Peyer's patch (tissue), 4 donors: ENCODE data around the gene LDB1. TPM values are rescaled to one million over a fixed set of nuclear protein-coding genes. Genes with fewer than 3 reads are reported as not detected.

Experiments
- DNase-seq, 3 donors: peaks; one replicate each; pipeline ENCODE4 v3.0.0-alpha.2; 2017 to 2019
- H3K27ac ChIP-seq, 4 donors: fragments of 200-600 bp; sonication (generic); one replicate each; pipeline ENCODE4 v1.5.1; 2016 to 2019
- H3K27me3 ChIP-seq, 2 donors: fragments of 200-600 bp; sonication (generic); one replicate each; pipeline ENCODE4 v1.5.1; 2019
- H3K36me3 ChIP-seq, 3 donors: fragments of 200-600 bp; sonication (generic); one replicate each; pipeline ENCODE4 v1.5.1; 2016 to 2019
- H3K4me1 ChIP-seq, 4 donors: fragments of 200-600 bp; sonication (generic); one replicate each; pipeline ENCODE4 v1.5.1; 2016 to 2019
- H3K4me3 ChIP-seq, 4 donors: fragments of 200-600 bp; sonication (generic); 1 replicate in 3 of 4; 2 replicates in 1 of 4; pipeline ENCODE4 v1.5.1; 2016 to 2019; ENCODE audit warnings: mild to moderate bottlenecking in 1 of 4
- H3K9me3 ChIP-seq, 4 donors: fragments of 200-600 bp; sonication (generic); one replicate each; pipeline ENCODE4 v1.5.1; 2016 to 2019; ENCODE audit warnings: mild to moderate bottlenecking in 1 of 4
- CTCF ChIP-seq, 6 experiments: fragments of 450-650 bp in 4 of 6; fragments of 200-600 bp in 2 of 6; sonication (generic) in 1 of 6; IDR thresholded peaks; one replicate each; pipeline ENCODE4 v1.5.1; 2017 to 2019; ENCODE audit warnings: antibody characterized with exemption in 6 of 6, mild to moderate bottlenecking in 3 of 6, moderate library complexity in 1 of 6
- POLR2A ChIP-seq, 2 donors: fragments of 450-650 bp; IDR thresholded peaks; one replicate each; pipeline ENCODE4 v1.5.1; 2017; ENCODE audit warnings: antibody characterized with exemption in 2 of 2, mild to moderate bottlenecking in 2 of 2, moderate library complexity in 2 of 2
- total RNA-seq, 4 donors: library from RNA; depleted of rRNA; stranded (reverse); fragments of >200 nt; gene quantifications; one replicate each; pipeline ENCODE4 v1.1.0, GENCODE V29; 2016

Gene LDB1
- total RNA-seq, 4 donors from 2014 or later, result 19.6 to 67.7 (median 42.1) TPM

DNA sequence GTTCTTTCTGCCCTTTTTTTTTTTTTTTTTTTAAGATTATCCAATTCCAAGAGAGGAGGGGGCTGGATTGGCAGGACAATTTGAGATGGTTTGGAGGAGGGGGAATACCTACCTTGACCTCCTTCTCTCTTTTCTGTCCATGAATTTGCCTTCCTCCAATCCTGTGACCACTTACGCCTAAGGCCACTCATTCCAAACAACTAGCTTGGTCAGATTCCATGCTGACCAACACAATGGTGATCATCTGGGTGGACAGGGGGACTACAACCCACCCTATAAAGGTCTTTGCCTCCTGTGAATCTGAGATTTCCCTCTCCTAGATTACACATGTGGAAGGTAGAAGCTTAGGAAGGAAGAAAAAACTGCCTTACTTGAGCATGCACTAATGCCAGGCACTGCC is 2.3 kb upstream of the LDB1 start:
- Histone ChIP-seq H3K9me3 (no peaks in the 10 kb centered on the region), H3K4me1 (peaks cover 0 to 31% (median 20%) of the 10 kb centered on the region in 4 donors), H3K4me3 (no peak overlapping the region), H3K36me3 (no peaks in the 10 kb centered on the region), H3K27ac (peak overlapping the region; percentile 97 to 99 (median 98)), H3K27me3 (no peaks in the 10 kb centered on the region)
- no peak for TF ChIP-seq CTCF (IDR thresholded peaks at IDR 0.05)
- TF ChIP-seq POLR2A (IDR thresholded peaks at IDR 0.05), result no peak
- DNase-seq, result no peak

DNA sequence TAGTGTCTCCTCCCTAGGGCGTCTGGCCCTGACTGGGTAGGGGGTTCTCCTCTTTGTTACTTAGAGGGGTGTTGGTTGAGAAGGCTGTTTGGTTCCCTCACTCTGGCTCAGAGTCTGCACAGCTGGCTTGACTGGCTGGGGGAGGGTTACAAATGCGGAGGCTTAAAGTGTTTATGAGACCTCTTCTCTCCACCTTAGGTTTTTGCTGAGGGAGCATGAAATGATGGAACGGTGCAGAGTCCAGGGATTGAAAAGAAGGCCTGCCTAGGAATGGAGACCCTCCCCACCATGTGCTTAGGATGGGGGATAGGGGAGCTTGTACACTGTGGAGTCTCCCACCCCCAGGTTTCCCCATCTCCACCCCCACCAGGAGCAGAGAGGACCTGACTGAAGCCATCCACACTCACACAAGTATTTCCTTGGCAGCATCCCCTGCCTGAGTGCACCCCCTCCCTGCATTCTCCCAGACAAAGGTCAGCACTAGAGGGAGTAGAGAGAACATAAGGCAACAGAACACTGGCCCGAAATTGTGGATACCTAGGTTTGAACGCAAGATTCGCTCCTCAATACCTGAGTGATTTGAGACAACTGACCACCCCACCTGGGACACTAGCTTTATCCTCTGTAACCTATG is 1.7 kb upstream of the LDB1 start:
- Histone ChIP-seq H3K9me3 (no peaks in the 10 kb centered on the region), H3K4me1 (peaks cover 0 to 37% (median 26%) of the 10 kb centered on the region in 4 donors), H3K36me3 (no peaks in the 10 kb centered on the region), H3K4me3 (peak overlapping the region in 2 of 4 donors; percentile 61 to 89), H3K27ac (peak overlapping the region; percentile 97 to 99 (median 98)), H3K27me3 (no peaks in the 10 kb centered on the region)
- TF ChIP-seq CTCF (IDR thresholded peaks at IDR 0.05) (no peak), POLR2A (IDR thresholded peaks at IDR 0.05) (no peak)
- DNase-seq, result no peak

GRCh38 chr10:102120991-102121738 is 997 bp upstream of the LDB1 start:
- peak; percentile 43 to 80 (median 59) for DNase-seq
- TF ChIP-seq POLR2A (IDR thresholded peaks at IDR 0.05) (peak in 1 of 2 donors; percentile 31), CTCF (IDR thresholded peaks at IDR 0.05) (no peak)
- no peaks in the 10 kb centered on the region for H3K9me3 ChIP-seq
- peaks cover 0 to 44% (median 28%) of the 10 kb centered on the region in 4 donors for H3K4me1 ChIP-seq
- peak overlapping the region; percentile 61 to 89 (median 72) for H3K4me3 ChIP-seq
- H3K27me3 ChIP-seq, result no peaks in the 10 kb centered on the region
- no peaks in the 10 kb centered on the region for H3K36me3 ChIP-seq
- H3K27ac ChIP-seq, result peak overlapping the region; percentile 97 to 99 (median 98)

DNA sequence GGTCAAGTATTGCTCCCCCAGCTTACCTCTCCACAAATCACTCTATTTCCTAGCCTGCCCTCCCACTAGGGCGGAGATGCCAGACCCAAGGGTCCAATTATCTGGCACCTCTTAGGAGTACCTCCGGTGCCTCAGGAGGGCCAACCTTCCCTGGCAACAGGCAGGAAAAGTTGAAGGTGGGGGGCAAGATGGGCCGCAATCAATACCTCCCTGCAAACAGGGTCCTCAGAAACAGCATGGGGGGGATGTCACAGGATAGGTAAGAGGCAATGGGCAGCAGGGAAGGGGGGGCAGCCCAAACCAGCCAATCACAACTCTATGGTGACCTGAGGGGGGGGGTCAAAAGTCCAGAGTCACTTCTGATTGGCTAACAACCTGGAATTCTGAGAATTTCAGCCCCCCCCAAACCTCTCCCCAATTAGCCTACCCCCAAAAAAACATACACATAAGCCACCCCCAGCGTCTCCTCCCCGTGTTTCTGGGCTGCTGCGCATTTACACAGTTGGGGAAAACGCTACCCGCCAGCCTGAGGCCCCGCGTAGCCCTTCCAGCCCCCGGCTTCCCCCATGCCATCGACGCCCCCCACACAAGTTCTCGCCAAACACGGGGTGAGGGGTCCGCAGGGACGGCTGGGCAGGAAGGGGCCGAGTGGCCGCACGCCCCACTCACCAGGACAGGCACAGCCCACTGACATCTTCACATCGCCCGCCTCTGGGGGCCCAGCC is 589 bp downstream of the LDB1 start:
- Histone ChIP-seq H3K27ac (peak overlapping the region; percentile 97 to 99 (median 98)), H3K36me3 (no peaks in the 10 kb centered on the region), H3K4me3 (peak overlapping the region; percentile 61 to 89 (median 72)), H3K27me3 (no peaks in the 10 kb centered on the region), H3K4me1 (peaks cover 0 to 56% (median 33%) of the 10 kb centered on the region in 4 donors), H3K9me3 (no peaks in the 10 kb centered on the region)
- DNase-seq, result peak; percentile 72 to 89 (median 83)
- TF ChIP-seq POLR2A (IDR thresholded peaks at IDR 0.05), result no peak
- TF ChIP-seq CTCF (IDR thresholded peaks at IDR 0.05), result no peak

DNA sequence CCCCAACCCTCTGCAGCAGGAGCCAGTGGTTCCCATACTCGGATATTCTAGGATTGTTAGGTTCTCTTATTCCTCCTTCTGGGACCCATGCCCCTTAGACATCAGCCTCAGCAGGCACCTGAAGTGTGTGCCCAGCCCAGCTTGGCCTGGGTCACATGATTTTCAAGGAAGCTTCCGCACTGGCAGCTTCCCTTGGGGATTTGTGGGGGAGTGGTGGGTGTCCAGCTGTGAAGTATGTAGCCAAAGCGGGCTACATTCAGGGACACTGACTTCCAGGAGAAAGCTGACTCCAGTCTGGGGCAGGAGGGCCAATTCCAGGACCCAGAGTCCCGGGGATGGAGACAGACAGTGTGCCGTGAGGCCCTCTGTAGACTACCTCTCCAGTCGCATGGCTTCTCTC is 1.3 kb downstream of the LDB1 start:
- DNase-seq, result peak; percentile 60 to 76 (median 71)
- H3K4me3 ChIP-seq, result peak overlapping the region; percentile 61 to 89 (median 72)
- peaks cover 0 to 60% (median 38%) of the 10 kb centered on the region in 4 donors for H3K4me1 ChIP-seq
- no peaks in the 10 kb centered on the region for H3K9me3 ChIP-seq
- no peak for TF ChIP-seq CTCF (IDR thresholded peaks at IDR 0.05)
- no peaks in the 10 kb centered on the region for H3K27me3 ChIP-seq
- peak overlapping the region; percentile 97 to 99 (median 98) for H3K27ac ChIP-seq
- H3K36me3 ChIP-seq, result no peaks in the 10 kb centered on the region
